SK-N-SH (cell line): Measurements from ENCODE around the gene LRMDA. TPM values are rescaled to one million over a fixed set of nuclear protein-coding genes. Genes with fewer than 3 reads are reported as not detected.
"Not testable (repeated sequence)": the region's sequence is repeated elsewhere in the genome, so short reads cannot be mapped to it uniquely, and the experiment has no call there.

Experiments used
- CTCF ChIA-PET: fragments of 300-600, 350-600 bp; formaldehyde crosslinking; extraction: SDS; loops from one replicate; lab custom pipeline; 2021; lab: Yijun Ruan, JAX
- POLR2A ChIA-PET: fragments of 350-600 bp; sonication (Branson Sonifier 250); formaldehyde crosslinking; extraction: SDS; loops from one replicate; lab custom pipeline; 2020; ENCODE audit warnings: antibody characterized with exemption, inconsistent platforms; lab: Yijun Ruan, JAX
- DNase-seq: peaks from one replicate; pipeline ENCODE4 v3.0.0; 2012
- H2AFZ ChIP-seq: fragments of 200-600 bp; sonication (generic); 2 replicates; pipeline ENCODE4 v1.8.1; 2016; ENCODE audit warnings: antibody characterized with exemption, mild to moderate bottlenecking, low read depth
- H3F3A ChIP-seq: fragments of 200-600 bp; sonication (generic); replicated peaks from 2 replicates; pipeline ENCODE3; 2016; ENCODE audit warnings: antibody characterized with exemption, mild to moderate bottlenecking; ENCODE audit not compliant: insufficient read depth
- H3K27ac ChIP-seq, 2 experiments: fragments of 200-500 bp in 1 of 2; fragments of 200-600 bp in 1 of 2; sonication (Bioruptor generic) in 1 of 2; sonication (generic), shearing (Covaris generic) in 1 of 2; 2 replicates each; pipeline versions ENCODE4 v1.5.1 to v1.6.1; 2014 to 2016; ENCODE audit warnings: low read depth in 2 of 2, inconsistent platforms in 1 of 2, low read length in 1 of 2, mild to moderate bottlenecking in 1 of 2, mixed read lengths in 1 of 2
- H3K27me3 ChIP-seq: fragments of 200-600 bp; sonication (generic), shearing (Covaris generic); 2 replicates; pipeline ENCODE4 v1.6.1; 2016; ENCODE audit warnings: mixed run types; ENCODE audit not compliant: insufficient read depth
- H3K36me3 ChIP-seq, 2 experiments: fragments of 200-500 bp in 1 of 2; fragments of 200-600 bp in 1 of 2; sonication (Bioruptor generic) in 1 of 2; sonication (generic) in 1 of 2; replicated peaks in 1 of 2; 2 replicates each; pipeline versions ENCODE3 to v1.5.1; 2014 to 2016; ENCODE audit warnings: low read length in 1 of 2, mild to moderate bottlenecking in 1 of 2; ENCODE audit not compliant: insufficient read depth in 2 of 2, control insufficient read depth in 1 of 2
- H3K4me1 ChIP-seq, 2 experiments: fragments of 200-500 bp in 1 of 2; fragments of 200-600 bp in 1 of 2; sonication (Bioruptor generic) in 1 of 2; sonication (generic), shearing (Covaris generic) in 1 of 2; 2 replicates each; pipeline versions ENCODE4 v1.5.1 to v1.6.1; 2014 to 2016; ENCODE audit warnings: low read depth in 1 of 2, low read length in 1 of 2, mixed run types in 1 of 2; ENCODE audit not compliant: insufficient read depth in 2 of 2, control insufficient read depth in 1 of 2
- H3K4me2 ChIP-seq: fragments of 200-600 bp; sonication (generic), shearing (Covaris generic); 2 replicates; pipeline ENCODE4 v1.6.1; 2017; ENCODE audit warnings: mixed run types
- H3K4me3 ChIP-seq, 2 experiments: fragments of 200-500 bp in 1 of 2; fragments of 200-600 bp in 1 of 2; sonication (Bioruptor generic) in 1 of 2; sonication (generic), shearing (Covaris generic) in 1 of 2; 2 replicates each; pipeline versions ENCODE4 v1.5.1 to v1.8.1; 2014 to 2016; ENCODE audit warnings: low read depth in 2 of 2, inconsistent platforms in 1 of 2, low read length in 1 of 2, mild to moderate bottlenecking in 1 of 2, mixed read lengths in 1 of 2, moderate library complexity in 1 of 2
- H3K79me2 ChIP-seq: fragments of 200-600 bp; sonication (generic); 2 replicates; pipeline ENCODE4 v1.8.1; 2017; ENCODE audit warnings: mild to moderate bottlenecking; ENCODE audit not compliant: insufficient read depth
- H3K9ac ChIP-seq: fragments of 200-600 bp; sonication (generic); 2 replicates; pipeline ENCODE4 v1.6.1; 2017; ENCODE audit warnings: mixed run types
- H3K9me2 ChIP-seq: fragments of 200-600 bp; sonication (generic); 2 replicates; pipeline ENCODE4 v1.6.1; 2017; ENCODE audit warnings: mixed run types
- H3K9me3 ChIP-seq: fragments of 200-600 bp; sonication (generic); 2 replicates; pipeline ENCODE4 v1.6.1; 2017; ENCODE audit warnings: mixed run types, mild to moderate bottlenecking, moderate library complexity
- H4K20me1 ChIP-seq: fragments of 200-600 bp; sonication (generic); 2 replicates; pipeline ENCODE4 v1.6.1; 2017; ENCODE audit warnings: mild to moderate bottlenecking, mixed run types; ENCODE audit not compliant: insufficient read depth
- CTCF ChIP-seq: fragments of 200-600 bp; sonication (generic); IDR thresholded peaks from 2 replicates; pipeline ENCODE4 v1.6.1; 2017; ENCODE audit warnings: antibody characterized with exemption, mild to moderate bottlenecking, moderate library complexity
- ELF1 ChIP-seq: IDR thresholded peaks from 2 replicates; pipeline ENCODE4 v1.4.0; 2012
- EZH2phosphoT487 ChIP-seq: fragments of 200-600 bp; sonication (generic); IDR thresholded peaks from 2 replicates; pipeline ENCODE4 v1.6.1; 2017; ENCODE audit warnings: low read depth, mixed run types, mild to moderate bottlenecking, antibody characterized with exemption, moderate library complexity, borderline replicate concordance
- FOSL2 ChIP-seq: IDR thresholded peaks from 2 replicates; pipeline ENCODE4 v1.4.0; 2012; ENCODE audit warnings: low read depth, mild to moderate bottlenecking, moderate library complexity, borderline replicate concordance
- FOXJ3 ChIP-seq: sonication (generic); formaldehyde crosslinking; IDR thresholded peaks from 2 replicates; pipeline ENCODE4 v1.5.1; 2020; ENCODE audit warnings: mild to moderate bottlenecking, missing genetic modification reagents
- GABPA ChIP-seq: IDR thresholded peaks from 2 replicates; pipeline ENCODE4 v1.4.0; 2012; ENCODE audit warnings: low read depth, mild to moderate bottlenecking
- GATA2 ChIP-seq: sonication (generic); formaldehyde crosslinking; IDR thresholded peaks from 2 replicates; pipeline ENCODE4 v1.5.0; 2020; ENCODE audit warnings: mild to moderate bottlenecking, missing genetic modification reagents
- MAX ChIP-seq: IDR thresholded peaks from 2 replicates; pipeline ENCODE4 v1.4.0; 2012; ENCODE audit warnings: low read depth
- MXI1 ChIP-seq: IDR thresholded peaks from 2 replicates; pipeline ENCODE4 v1.6.1; 2012; ENCODE audit warnings: mild to moderate bottlenecking, low read depth, low read length, improper control_type of control experiment
- NFIC ChIP-seq: IDR thresholded peaks from 2 replicates; pipeline ENCODE4 v1.4.0; 2012; ENCODE audit warnings: borderline replicate concordance
- NRF1 ChIP-seq: IDR thresholded peaks from 2 replicates; pipeline ENCODE4 v1.6.1; 2012; ENCODE audit warnings: low read depth, mild to moderate bottlenecking, low read length
- PBX3 ChIP-seq: IDR thresholded peaks from 2 replicates; pipeline ENCODE4; 2012
- POLR2AphosphoS5 ChIP-seq: IDR thresholded peaks from 2 replicates; pipeline ENCODE4 v1.6.1; 2012; ENCODE audit warnings: low read depth, low read length
- RCOR1 ChIP-seq: fragments of 150-350 bp; IDR thresholded peaks from 2 replicates; pipeline ENCODE4 v1.6.1; 2017; ENCODE audit warnings: antibody characterized with exemption, low read length
- RFX5 ChIP-seq: IDR thresholded peaks from 2 replicates; pipeline ENCODE4 v1.6.1; 2012; ENCODE audit warnings: mild to moderate bottlenecking, improper control_type of control experiment, low read length
- RXRA ChIP-seq: IDR thresholded peaks from 2 replicates; pipeline ENCODE4 v1.4.0; 2012; ENCODE audit warnings: low read depth, mild to moderate bottlenecking, borderline replicate concordance
- SMC3 ChIP-seq: IDR thresholded peaks from 2 replicates; pipeline ENCODE4 v1.6.1; 2012; ENCODE audit warnings: low read depth, low read length, improper control_type of control experiment
- TCF12 ChIP-seq: IDR thresholded peaks from 2 replicates; pipeline ENCODE4 v1.4.0; 2012
- YY1 ChIP-seq: IDR thresholded peaks from 2 replicates; pipeline ENCODE4 v1.4.0; 2012; ENCODE audit warnings: low read depth, mild to moderate bottlenecking
- WGBS: methylation state at CpG from one replicate; pipeline ENCODE4 v1.1.6; 2017; ENCODE audit warnings: low lambda C conversion rate; 5-methylcytosine and 5-hydroxymethylcytosine counted together
- polyA plus RNA-seq, 3 experiments: library from polyadenylated mRNA; depleted of rRNA; stranded (reverse); fragments of >200 nt; gene quantifications; 2 replicates each; pipeline ENCODE4 v1.2.3, GENCODE V29; 2012

LRMDA gene
- polyA plus RNA-seq, 1 of the 3 experiments (the other 2 are of a cell fraction): 0.95 TPM

- no peak overlapping the region for H3K4me2 ChIP-seq
- ChIA-PET POLR2A (no interaction called here), CTCF (no interaction called here)
- H2AFZ ChIP-seq: no peak overlapping the region
- H4K20me1 ChIP-seq: no peaks in the 10 kb centered on the region
- H3K4me1 ChIP-seq: no peaks in the 10 kb centered on the region
- H3K79me2 ChIP-seq: no peaks in the 10 kb centered on the region
- no peak overlapping the region for H3K27ac ChIP-seq
- no peak for DNase-seq
- no peaks in the 10 kb centered on the region for H3K9me3 ChIP-seq
- WGBS: 76% methylated on average over 3 of the region's 3 CpGs
- no peak overlapping the region for H3K4me3 ChIP-seq
- H3K9ac ChIP-seq: no peak overlapping the region
- TF ChIP-seq FOXJ3 (no peak), PBX3 (no peak), NFIC (no peak), YY1 (no peak), RXRA (no peak), POLR2AphosphoS5 (no peak), SMC3 (no peak), TCF12 (no peak), FOSL2 (no peak), MAX (no peak), GABPA (no peak), GATA2 (CRISPR knock-in tag) (no peak), EZH2phosphoT487 (no peak), CTCF (no peak), RFX5 (no peak), ELF1 (no peak), RCOR1 (no peak), NRF1 (no peak), MXI1 (no peak)
- H3K36me3 ChIP-seq: no peaks in the 10 kb centered on the region
- no peaks in the 10 kb centered on the region for H3K27me3 ChIP-seq
- H3F3A ChIP-seq: no peaks in the 10 kb centered on the region
- no peaks in the 10 kb centered on the region for H3K9me2 ChIP-seq
Measured at GRCh38 chr10:76141376-76141775, 710.0 kb downstream of the LRMDA start.

DNA sequence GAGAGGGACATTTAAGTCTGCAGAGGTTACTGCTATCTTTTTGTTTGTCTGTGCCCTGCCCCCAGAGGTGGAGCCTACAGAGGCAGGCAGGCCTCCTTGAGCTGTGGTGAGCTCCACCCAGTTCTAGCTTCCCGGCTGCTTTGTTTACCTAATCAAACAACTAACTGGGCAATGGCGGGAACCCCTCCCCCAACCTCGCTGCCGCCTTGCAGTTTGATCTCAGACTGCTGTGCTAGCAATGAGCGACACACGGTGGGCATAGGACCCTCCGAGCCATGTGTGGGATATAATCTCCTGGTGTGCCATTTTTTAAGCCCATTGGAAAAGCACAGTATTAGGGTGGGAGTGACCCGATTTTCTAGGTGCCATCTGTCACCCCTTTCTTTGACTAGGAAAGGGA is 716.8 kb downstream of the LRMDA start:
- H3K4me3 ChIP-seq, H3K79me2 ChIP-seq, H3K4me1 ChIP-seq, H3K9me2 ChIP-seq, H3K36me3 ChIP-seq, POLR2A ChIA-PET, H3K27me3 ChIP-seq, H3F3A ChIP-seq, H3K9me3 ChIP-seq, H4K20me1 ChIP-seq, H3K27ac ChIP-seq, H3K4me2 ChIP-seq, CTCF ChIA-PET, H3K9ac ChIP-seq, DNase-seq, H2AFZ ChIP-seq: not testable (repeated sequence)
- WGBS: 73% methylated on average over 2 of the region's 8 CpGs
